Activated CD4-positive, alpha-beta T cell treated with anti-CD3 and anti-CD28 coated beads, Interleukin-2, amount 10 ng/mL, durations not matched to agents 24 days and 14 days (primary cell): ENCODE results near the gene ANKS1B. TPM values are rescaled to one million over a fixed set of nuclear protein-coding genes. Genes with fewer than 3 reads are reported as not detected.
"Not testable (repeated sequence)": the region's sequence is repeated elsewhere in the genome, so short reads cannot be mapped to it uniquely, and the experiment has no call there.

Experiments used
- DNase-seq: peaks from one replicate; pipeline ENCODE4 v3.0.0; 2022
- H3K27ac Mint-ChIP-seq: one replicate; pipeline ENCODE4 v1.8.0; 2022; ENCODE audit warnings: mild to moderate bottlenecking, mixed read lengths
- H3K27me3 Mint-ChIP-seq: one replicate; pipeline ENCODE4 v1.8.0; 2022; ENCODE audit warnings: mixed read lengths
- H3K36me3 Mint-ChIP-seq: one replicate; pipeline ENCODE4 v1.8.0; 2022; ENCODE audit warnings: low read depth, mild to moderate bottlenecking, mixed read lengths
- H3K4me1 Mint-ChIP-seq: one replicate; pipeline ENCODE4 v1.8.0; 2021; ENCODE audit warnings: mixed read lengths
- H3K4me3 Mint-ChIP-seq: one replicate; pipeline ENCODE4 v1.8.0; 2022; ENCODE audit warnings: mild to moderate bottlenecking, moderate library complexity, mixed read lengths
- H3K9me3 Mint-ChIP-seq: one replicate; pipeline ENCODE4 v1.8.0; 2021; ENCODE audit warnings: mixed read lengths
- intact Hi-C: fragments of 100-400 bp; cut with micrococcal nuclease; formaldehyde crosslinking; loops from one replicate; pipeline ENCODE4 v1.15.1; 2023
- total RNA-seq: library from RNA; stranded (reverse); gene quantifications from 2 replicates; pipeline ENCODE4 v1.2.3, GENCODE V29; 2022

ANKS1B gene
- total RNA-seq, 1 donor from 2014 or later: 1.5 TPM

GRCh38 chr12:99035803-99036202 lies 948.9 kb downstream of the ANKS1B start:
- intact Hi-C loops: no loop called here
- H3K36me3 Mint-ChIP-seq: no peaks in the 10 kb centered on the region
- no peaks in the 10 kb centered on the region for H3K9me3 Mint-ChIP-seq
- H3K27ac Mint-ChIP-seq: no peak overlapping the region
- H3K27me3 Mint-ChIP-seq: no peaks in the 10 kb centered on the region
- H3K4me3 Mint-ChIP-seq: no peak overlapping the region
- no peak for DNase-seq
- H3K4me1 Mint-ChIP-seq: no peaks in the 10 kb centered on the region

GRCh38 chr12:99034201-99034600 lies 950.5 kb downstream of the ANKS1B start:
- H3K4me3 Mint-ChIP-seq, H3K4me1 Mint-ChIP-seq, H3K9me3 Mint-ChIP-seq, H3K27ac Mint-ChIP-seq, H3K36me3 Mint-ChIP-seq, DNase-seq, H3K27me3 Mint-ChIP-seq, intact Hi-C loops: not testable (repeated sequence)

- no peaks in the 10 kb centered on the region for H3K9me3 Mint-ChIP-seq
- H3K27ac Mint-ChIP-seq: no peak overlapping the region
- intact Hi-C loops: no loop called here
- peaks cover 2% of the 10 kb centered on the region for H3K27me3 Mint-ChIP-seq
- no peak for DNase-seq
- no peaks in the 10 kb centered on the region for H3K4me1 Mint-ChIP-seq
- no peak overlapping the region for H3K4me3 Mint-ChIP-seq
- no peaks in the 10 kb centered on the region for H3K36me3 Mint-ChIP-seq
Observed at GRCh38 chr12:99029511-99030271, 955.0 kb downstream of the ANKS1B start.

- no peak overlapping the region for H3K4me3 Mint-ChIP-seq
- intact Hi-C loops: no loop called here
- H3K27ac Mint-ChIP-seq: no peak overlapping the region
- H3K4me1 Mint-ChIP-seq: no peaks in the 10 kb centered on the region
- H3K9me3 Mint-ChIP-seq: no peaks in the 10 kb centered on the region
- no peaks in the 10 kb centered on the region for H3K36me3 Mint-ChIP-seq
- DNase-seq: no peak
- H3K27me3 Mint-ChIP-seq: peaks cover 3% of the 10 kb centered on the region
Observed at GRCh38 chr12:99027461-99027860, 957.3 kb downstream of the ANKS1B start.

GRCh38 chr12:99027055-99027393 lies 957.7 kb downstream of the ANKS1B start:
- DNase-seq: no peak
- Mint-ChIP-seq H3K9me3 (no peaks in the 10 kb centered on the region), H3K4me1 (no peaks in the 10 kb centered on the region), H3K4me3 (no peak overlapping the region), H3K27ac (no peak overlapping the region), H3K36me3 (no peaks in the 10 kb centered on the region), H3K27me3 (peaks cover 4% of the 10 kb centered on the region)
- intact Hi-C loops: no loop called here

- peaks cover 5% of the 10 kb centered on the region for H3K27me3 Mint-ChIP-seq
- H3K27ac Mint-ChIP-seq: no peak overlapping the region
- no peaks in the 10 kb centered on the region for H3K9me3 Mint-ChIP-seq
- no peak for DNase-seq
- no peaks in the 10 kb centered on the region for H3K36me3 Mint-ChIP-seq
- H3K4me1 Mint-ChIP-seq: no peaks in the 10 kb centered on the region
- intact Hi-C loops: no loop called here
- H3K4me3 Mint-ChIP-seq: no peak overlapping the region
Observed at GRCh38 chr12:99026332-99027054, 958.2 kb downstream of the ANKS1B start.

- no peak for DNase-seq
- H3K9me3 Mint-ChIP-seq: no peaks in the 10 kb centered on the region
- H3K27me3 Mint-ChIP-seq: peaks cover 5% of the 10 kb centered on the region
- intact Hi-C loops: no loop called here
- no peaks in the 10 kb centered on the region for H3K4me1 Mint-ChIP-seq
- H3K27ac Mint-ChIP-seq: no peak overlapping the region
- H3K36me3 Mint-ChIP-seq: no peaks in the 10 kb centered on the region
- no peak overlapping the region for H3K4me3 Mint-ChIP-seq
Observed at GRCh38 chr12:99024870-99025269, 959.9 kb downstream of the ANKS1B start.

- no peak for DNase-seq
- H3K36me3 Mint-ChIP-seq: no peaks in the 10 kb centered on the region
- no peaks in the 10 kb centered on the region for H3K4me1 Mint-ChIP-seq
- no peaks in the 10 kb centered on the region for H3K9me3 Mint-ChIP-seq
- intact Hi-C loops: no loop called here
- H3K4me3 Mint-ChIP-seq: no peak overlapping the region
- no peak overlapping the region for H3K27ac Mint-ChIP-seq
- peaks cover 5% of the 10 kb centered on the region for H3K27me3 Mint-ChIP-seq
Observed at GRCh38 chr12:99024191-99024590, 960.5 kb downstream of the ANKS1B start.

GRCh38 chr12:99020871-99021270 lies 963.9 kb downstream of the ANKS1B start:
- H3K27ac Mint-ChIP-seq: no peak overlapping the region
- no peaks in the 10 kb centered on the region for H3K36me3 Mint-ChIP-seq
- no peaks in the 10 kb centered on the region for H3K9me3 Mint-ChIP-seq
- DNase-seq: no peak
- peaks cover 4% of the 10 kb centered on the region for H3K27me3 Mint-ChIP-seq
- intact Hi-C loops: no loop called here
- H3K4me1 Mint-ChIP-seq: no peaks in the 10 kb centered on the region
- no peak overlapping the region for H3K4me3 Mint-ChIP-seq

- Mint-ChIP-seq H3K9me3 (no peaks in the 10 kb centered on the region), H3K27me3 (peaks cover 4% of the 10 kb centered on the region), H3K36me3 (no peaks in the 10 kb centered on the region), H3K27ac (no peak overlapping the region), H3K4me1 (no peaks in the 10 kb centered on the region), H3K4me3 (no peak overlapping the region)
- intact Hi-C loops: no loop called here
- no peak for DNase-seq
Observed at GRCh38 chr12:99019798-99020197, 964.9 kb downstream of the ANKS1B start.

- peaks cover 2% of the 10 kb centered on the region for H3K27me3 Mint-ChIP-seq
- H3K36me3 Mint-ChIP-seq: no peaks in the 10 kb centered on the region
- no peaks in the 10 kb centered on the region for H3K9me3 Mint-ChIP-seq
- H3K4me1 Mint-ChIP-seq: no peaks in the 10 kb centered on the region
- no peak for DNase-seq
- intact Hi-C loops: no loop called here
- no peak overlapping the region for H3K27ac Mint-ChIP-seq
- no peak overlapping the region for H3K4me3 Mint-ChIP-seq
Observed at GRCh38 chr12:99017971-99018370, 966.8 kb downstream of the ANKS1B start.

GRCh38 chr12:99009654-99010296 lies 975.0 kb downstream of the ANKS1B start:
- Mint-ChIP-seq H3K27ac (no peak overlapping the region), H3K4me1 (no peaks in the 10 kb centered on the region), H3K36me3 (no peaks in the 10 kb centered on the region), H3K27me3 (no peaks in the 10 kb centered on the region), H3K9me3 (no peaks in the 10 kb centered on the region), H3K4me3 (no peak overlapping the region)
- intact Hi-C loops: no loop called here
- no peak for DNase-seq

- Mint-ChIP-seq H3K36me3 (no peaks in the 10 kb centered on the region), H3K27ac (no peak overlapping the region), H3K9me3 (no peaks in the 10 kb centered on the region), H3K27me3 (peaks cover 3% of the 10 kb centered on the region), H3K4me1 (no peaks in the 10 kb centered on the region), H3K4me3 (no peak overlapping the region)
- DNase-seq: no peak
- intact Hi-C loops: no loop called here
Observed at GRCh38 chr12:99005601-99006000, 979.1 kb downstream of the ANKS1B start.

- intact Hi-C loops: no loop called here
- Mint-ChIP-seq H3K4me3 (no peak overlapping the region), H3K4me1 (no peaks in the 10 kb centered on the region), H3K27ac (no peak overlapping the region), H3K9me3 (no peaks in the 10 kb centered on the region), H3K27me3 (peaks cover 4% of the 10 kb centered on the region), H3K36me3 (no peaks in the 10 kb centered on the region)
- no peak for DNase-seq
Observed at GRCh38 chr12:99004799-99005466, 979.8 kb downstream of the ANKS1B start.
